OCI-M1 (cell line): ENCODE data around the gene SARS2.

Experiments used
- DNase-seq: peaks from one replicate; lab custom pipeline; 2025; lab: John Stamatoyannopoulos, UW

Gene SARS2

DNA sequence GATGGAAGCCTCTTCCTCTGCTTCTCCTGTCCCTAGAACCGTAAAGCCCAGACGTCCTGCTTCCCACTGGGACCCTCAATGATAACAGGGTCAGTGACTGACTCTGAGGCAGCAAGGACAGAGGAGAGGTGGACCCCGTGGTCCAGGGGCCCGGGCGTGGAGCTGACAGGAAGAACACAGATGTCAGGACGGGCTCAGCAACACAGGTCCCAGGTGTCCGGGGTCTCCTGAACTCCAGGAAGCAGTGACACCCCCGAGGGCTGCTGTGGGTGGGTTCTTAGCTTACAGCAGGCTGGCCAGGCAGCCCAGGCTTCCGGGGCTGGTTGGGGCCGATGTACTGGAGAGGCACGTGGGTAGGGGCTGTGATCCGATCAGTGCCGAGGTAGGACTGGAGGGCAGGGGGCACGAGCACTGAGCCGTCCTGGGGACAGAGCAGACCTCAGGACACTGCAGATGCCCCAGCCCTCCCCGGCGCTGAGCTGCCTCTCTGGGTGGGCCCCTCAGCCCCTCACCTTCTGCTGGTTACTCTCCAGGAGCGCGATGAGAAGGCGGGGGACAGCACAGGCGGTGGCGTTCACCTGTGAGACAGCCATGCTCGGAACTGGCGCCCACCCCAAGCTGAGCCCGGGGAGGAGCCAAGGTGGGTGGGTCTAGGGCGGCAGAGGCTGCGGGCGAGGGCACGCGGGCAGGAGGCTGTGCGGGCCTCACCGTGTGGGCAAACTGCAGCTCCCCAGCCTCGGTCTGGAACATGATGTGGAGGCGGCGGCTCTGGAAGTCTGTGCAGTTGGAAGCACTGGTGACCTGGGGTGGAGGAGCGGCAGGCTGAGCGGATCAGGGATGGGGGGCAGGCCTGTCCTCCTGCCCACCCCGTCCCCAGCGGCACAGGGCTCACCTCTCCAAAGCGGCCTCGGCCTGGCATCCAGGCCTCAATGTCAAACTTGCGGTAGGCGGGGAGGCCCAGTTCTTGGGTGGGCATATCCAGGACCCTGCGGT lies 14.9 kb downstream of the SARS2 start:
- DNase-seq, result no peak

DNA sequence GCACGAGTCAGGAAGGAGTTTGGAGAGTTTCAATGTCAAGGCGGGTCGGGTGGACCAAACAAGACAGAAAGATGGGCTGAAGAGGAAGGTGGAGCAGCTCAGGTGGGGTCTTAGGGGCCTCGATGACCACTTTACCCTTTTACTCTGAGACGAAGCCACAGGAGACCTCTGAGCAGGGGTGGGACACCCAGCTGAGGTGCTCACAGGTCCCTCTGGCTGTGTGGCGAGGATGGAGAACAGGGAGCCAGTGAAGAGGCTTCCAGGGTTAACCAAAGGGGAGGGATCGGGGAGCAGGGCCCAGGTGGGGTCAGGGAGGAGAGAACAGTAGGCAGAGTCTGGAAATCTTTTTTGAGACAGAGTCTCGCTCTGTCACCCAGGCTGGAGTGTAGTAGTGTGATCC lies 16.6 kb downstream of the SARS2 start:
- DNase-seq, result no peak

DNA sequence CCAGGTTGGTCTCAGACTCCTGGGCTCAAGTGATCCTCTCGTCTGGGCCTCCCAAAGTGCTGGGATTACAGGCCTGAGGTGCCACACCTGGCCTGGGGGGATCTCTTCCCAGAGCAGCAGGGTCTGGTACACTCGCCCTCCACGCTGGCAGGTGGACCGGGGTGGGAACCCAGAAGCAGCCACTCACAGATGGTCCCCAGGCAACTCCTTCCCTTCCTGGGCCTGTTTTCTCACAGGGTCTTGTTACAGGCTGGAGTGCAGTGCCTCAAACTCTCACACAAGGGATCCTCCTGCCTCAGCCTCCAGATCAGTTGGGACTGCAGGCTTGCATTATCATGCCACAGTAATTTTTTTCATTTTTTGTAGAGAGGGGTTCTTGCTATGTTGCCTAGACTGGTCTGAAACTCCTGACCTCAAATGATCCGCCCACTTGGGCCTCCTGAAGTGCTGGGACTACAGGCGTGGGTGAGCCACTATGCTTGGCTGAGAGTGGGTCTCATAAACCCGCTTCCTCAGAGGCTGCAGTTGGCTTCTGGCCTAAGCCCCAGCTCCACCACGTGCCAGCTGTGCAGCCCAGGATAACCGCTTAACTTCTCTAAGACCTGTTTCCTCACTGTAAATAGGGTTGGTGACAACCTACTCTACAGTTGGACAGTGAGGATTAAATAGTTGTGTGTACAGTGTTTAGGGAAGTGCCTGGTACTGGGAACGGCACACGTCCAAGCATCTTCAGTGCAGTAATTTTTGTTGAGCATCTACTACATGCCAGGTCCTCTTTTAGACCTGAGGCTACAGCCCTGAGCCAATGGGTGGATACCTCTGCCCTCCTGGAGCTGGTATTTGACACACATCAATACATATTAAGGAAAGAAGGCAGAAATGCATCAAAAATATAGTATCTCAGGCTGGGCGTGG lies 17.7 kb downstream of the SARS2 start:
- DNase-seq, result peak; percentile 15

DNA sequence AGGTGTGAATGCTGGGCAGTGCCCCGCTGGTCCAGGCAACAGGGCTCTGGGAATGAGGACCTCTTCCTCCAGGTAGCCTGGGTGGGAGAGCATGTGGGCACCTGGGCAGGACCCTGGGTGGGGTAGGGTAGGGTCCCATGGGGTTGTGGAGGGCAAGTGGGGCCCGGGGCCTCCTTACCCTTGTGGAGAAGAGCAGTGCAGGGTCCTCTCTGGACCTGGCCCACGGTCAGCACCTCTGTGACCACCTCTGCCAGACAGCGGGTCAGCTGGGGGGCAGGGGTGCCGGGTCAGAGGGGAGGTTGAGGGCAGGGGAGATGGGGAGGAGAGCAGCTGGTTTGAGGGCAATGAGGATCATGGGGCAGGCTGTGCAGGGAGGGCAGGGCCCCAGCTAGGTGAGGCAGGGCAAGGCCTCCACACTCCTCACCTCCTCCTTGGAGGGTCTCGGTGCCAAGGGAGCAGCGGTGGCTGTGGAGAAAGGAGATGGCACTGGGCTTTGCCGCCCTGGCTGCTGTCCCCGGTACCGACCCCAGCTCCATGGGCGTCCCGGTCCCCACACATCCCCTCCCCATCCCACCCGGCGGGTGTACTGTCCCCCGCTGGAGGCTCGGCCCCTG lies 19.1 kb downstream of the SARS2 start:
- no peak for DNase-seq

DNA sequence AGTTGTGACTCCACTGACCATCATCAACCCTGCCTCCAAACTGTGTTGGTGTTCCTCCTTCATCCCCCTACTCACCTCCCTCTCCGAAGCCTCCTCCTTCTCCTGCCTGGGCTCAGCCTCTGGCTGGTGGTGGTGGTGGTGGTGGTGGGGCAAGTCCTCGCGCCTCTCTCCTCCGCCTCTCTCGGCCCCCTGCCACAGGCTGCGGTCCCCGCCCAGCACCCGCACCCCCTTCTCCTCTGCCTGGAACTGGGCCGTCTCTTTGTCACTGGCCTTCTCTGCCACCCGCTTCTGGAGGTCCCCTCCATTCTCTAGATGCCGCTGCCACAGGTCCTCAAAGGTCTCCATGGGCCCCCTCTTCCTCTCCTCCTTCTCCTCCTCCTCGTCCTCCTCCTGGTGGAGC lies 20.1 kb downstream of the SARS2 start:
- no peak for DNase-seq

DNA sequence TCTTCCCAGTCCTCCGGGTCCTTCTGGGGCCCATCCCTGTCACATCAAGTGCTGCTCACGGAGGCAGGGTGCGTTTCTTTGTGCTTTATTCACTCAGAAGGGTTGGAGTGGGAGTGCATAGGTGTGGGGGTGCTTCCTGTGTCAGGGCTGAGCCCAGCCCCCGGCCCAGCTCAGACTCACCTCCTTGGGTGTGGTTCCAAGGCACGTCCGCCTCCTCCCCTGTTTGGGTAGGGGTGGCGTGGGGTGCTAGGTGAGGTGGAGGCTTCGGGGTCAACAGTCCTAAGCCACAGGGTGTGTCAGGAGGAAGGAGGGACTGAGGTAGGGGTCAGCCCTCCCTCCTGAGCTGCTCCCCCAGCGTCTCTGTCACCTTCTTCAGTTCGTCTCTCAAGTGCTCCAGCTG lies 21.7 kb downstream of the SARS2 start:
- no peak for DNase-seq

DNA sequence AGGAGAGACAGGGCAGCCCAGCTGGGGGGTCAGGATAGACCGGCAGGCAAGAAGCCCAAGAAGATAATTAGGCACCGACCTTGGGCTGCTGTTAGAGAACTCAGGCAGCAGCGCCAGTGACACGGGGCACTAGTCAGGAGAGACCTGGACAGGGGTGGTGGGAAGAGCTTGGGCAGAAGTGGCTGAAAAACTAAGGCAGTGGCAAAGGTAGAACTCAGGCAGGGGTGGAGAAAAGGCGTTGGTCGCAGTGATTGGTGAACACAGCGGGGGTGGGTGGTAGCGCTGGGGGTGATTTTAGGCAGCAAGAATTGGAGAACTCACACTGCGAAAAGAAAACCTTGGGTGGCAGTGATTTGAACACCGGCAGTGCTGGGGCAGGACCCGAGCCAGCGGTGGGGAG lies 22.9 kb downstream of the SARS2 start:
- DNase-seq, result no peak

DNA sequence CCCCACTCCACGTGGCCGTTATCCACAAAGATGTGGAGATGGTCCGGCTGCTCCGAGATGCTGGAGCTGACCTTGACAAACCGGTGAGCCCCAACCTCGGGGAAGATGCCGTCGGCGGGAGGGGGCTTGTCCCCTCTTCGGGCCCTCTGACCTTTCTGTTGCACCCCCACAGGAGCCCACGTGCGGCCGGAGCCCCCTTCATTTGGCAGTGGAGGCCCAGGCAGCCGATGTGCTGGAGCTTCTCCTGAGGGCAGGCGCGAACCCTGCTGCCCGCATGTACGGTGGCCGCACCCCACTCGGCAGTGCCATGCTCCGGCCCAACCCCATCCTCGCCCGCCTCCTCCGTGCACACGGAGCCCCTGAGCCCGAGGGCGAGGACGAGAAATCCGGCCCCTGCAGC lies 23.3 kb downstream of the SARS2 start:
- no peak for DNase-seq

DNA sequence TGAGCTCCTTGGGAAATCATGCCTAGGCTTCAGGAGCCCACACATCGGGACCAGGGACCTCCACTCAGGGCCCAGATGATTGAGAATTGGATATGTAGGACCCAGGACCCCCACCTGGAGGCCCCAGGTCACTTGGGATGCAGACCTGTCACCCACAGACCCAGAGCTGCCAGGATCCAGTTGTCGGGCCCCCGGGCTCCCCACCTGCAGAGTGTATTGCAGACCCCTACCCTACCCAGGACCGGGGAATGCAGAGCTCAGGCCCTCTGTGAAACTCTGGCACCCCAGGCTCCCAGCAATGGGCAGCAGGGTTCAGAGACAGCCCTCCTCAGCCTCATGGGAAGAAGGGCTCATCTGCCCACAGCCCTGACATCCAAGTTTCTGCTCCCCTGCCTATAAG lies 24.9 kb downstream of the SARS2 start:
- DNase-seq, result no peak

DNA sequence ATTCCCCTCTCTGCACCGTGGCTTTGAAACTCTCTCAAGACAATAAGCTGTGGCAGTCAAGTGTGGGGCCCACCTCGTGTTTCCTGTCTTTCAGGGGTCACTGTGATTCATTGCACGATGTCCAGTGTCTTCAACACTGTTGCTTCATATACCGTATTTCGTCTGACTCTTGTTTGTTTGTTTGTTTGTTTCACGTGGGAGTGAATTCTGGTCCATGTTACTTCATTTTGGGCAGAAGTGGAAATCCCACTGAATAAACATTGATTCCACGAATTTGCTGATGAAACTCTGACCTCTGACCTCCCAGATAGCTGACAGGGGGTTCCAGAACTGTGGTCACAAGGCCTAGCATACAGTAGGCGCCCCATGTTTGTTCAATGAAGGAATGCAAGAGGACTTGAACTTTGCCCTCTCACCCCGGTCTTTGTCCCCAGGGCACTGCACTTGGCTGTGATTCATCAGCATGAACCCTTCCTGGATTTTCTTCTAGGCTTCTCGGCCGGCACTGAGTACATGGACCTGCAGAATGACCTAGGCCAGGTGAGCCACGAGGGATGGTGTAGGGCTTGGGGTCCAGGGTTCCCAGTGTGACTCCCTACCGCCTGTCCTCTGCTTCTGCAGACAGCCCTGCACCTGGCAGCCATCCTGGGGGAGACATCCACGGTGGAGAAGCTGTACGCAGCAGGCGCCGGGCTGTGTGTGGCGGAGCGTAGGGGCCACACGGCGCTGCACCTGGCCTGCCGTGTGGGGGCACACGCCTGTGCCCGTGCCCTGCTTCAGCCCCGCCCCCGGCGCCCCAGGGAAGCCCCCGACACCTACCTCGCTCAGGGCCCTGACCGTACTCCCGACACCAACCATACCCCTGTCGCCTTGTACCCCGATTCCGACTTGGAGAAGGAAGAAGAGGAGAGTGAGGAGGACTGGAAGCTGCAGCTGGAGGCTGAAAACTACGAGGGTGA lies 25.7 kb downstream of the SARS2 start:
- DNase-seq, result no peak

DNA sequence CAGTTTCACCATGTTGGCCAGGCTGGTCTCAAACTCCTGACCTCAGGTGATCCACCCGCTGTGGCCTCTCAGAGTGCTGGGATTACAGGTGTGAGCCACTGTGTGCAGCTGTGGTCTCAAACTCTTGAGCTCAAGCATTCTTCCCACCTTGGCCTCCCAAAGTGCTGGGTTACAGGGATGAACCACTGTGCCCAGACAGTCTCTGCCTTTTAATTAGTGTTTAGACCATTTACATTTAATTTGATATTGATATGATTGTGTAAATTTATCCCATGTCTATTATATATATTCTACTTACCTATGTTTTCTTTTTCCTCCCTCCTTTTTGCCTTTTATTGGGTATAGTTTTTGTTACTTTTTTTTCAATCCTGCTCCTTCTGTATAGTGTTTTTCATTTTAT lies 28.9 kb downstream of the SARS2 start:
- no peak for DNase-seq

DNA sequence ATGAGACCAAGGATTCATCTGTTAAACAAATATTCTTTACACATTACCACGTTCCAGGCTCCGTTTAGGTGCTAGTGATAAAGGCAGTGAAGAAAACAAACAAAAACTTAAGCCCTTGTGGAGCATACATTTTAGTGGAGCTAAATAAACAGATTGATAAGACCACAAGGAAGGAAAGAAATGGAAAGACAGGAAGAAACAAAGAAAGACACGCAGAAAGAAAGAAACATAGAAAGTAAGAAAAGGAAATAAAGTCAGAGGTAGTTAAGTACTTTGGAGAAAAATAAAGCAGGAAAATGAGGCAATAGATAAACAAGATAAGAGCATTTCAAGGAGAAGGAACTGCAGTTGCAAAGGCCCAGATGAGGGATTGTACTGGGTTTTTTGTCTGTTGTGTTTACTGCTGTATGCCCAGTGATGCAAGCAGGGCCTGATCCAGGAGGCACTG lies 29.8 kb downstream of the SARS2 start:
- DNase-seq, result peak; percentile 46

DNA sequence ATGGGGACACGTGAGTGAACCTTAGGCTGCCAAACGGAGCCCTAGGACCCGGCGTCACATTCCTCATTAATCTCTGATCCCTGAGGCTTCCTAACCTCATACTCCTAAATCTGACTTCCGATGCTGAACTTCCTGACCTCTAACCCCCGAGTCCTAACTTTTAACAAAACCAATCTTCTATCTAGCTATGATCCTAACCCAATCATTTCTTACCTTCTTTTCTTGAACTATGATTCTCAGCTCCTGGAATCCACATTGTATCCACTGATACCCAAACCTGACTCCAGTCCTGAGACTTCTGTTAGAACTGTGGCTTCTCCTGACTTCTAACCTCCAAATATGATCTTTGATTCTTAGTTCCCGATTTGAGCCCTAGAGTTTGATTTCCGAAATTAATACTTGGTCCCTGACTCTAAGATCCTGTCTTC lies 30.3 kb downstream of the SARS2 start:
- no peak for DNase-seq

DNA sequence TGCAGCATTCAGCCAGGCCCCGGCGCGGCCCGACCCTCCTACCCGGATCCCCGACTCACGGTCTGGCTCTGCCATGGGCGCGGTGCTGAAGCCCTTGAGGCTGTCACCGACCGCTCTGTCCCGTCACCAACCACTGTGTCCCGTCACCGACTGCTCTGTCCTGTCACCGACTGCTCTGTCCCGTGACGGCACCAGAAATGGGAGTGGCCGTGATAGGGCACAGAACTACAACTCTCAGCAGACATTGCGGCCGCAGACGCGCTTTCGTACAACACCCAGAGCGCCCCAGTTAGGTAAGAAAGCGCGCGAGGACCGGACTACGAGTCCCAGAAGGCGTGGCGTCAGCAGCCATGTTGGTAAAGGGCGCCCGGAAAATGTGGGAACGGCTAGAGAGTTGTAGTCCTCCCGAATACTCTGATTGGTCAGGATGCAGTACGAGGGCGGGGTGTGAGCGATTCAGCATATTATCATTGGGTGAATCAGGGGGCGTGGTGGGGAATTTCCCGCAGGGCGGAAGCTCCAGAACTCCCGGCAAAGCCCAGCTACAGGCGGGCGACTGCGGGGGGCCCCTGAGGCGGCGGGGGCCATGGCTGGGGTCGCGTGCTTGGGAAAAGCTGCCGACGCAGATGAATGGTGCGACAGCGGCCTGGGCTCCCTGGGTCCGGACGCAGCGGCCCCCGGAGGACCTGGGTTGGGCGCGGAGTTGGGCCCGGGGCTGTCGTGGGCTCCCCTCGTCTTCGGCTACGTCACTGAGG lies 30.9 kb downstream of the SARS2 start, which contains the start of the genes NFKBIB and SIRT2:
TSS of gene NFKBIB (plus strand) at position 523 of the 755 bp plus-strand sequence. CDS start at position 587, 64 bp downstream.
TSS of gene SIRT2 (minus strand) at position 172 of the 755 bp plus-strand sequence. CDS start at position 75, 97 bp downstream.
- DNase-seq, result peak; percentile 100

DNA sequence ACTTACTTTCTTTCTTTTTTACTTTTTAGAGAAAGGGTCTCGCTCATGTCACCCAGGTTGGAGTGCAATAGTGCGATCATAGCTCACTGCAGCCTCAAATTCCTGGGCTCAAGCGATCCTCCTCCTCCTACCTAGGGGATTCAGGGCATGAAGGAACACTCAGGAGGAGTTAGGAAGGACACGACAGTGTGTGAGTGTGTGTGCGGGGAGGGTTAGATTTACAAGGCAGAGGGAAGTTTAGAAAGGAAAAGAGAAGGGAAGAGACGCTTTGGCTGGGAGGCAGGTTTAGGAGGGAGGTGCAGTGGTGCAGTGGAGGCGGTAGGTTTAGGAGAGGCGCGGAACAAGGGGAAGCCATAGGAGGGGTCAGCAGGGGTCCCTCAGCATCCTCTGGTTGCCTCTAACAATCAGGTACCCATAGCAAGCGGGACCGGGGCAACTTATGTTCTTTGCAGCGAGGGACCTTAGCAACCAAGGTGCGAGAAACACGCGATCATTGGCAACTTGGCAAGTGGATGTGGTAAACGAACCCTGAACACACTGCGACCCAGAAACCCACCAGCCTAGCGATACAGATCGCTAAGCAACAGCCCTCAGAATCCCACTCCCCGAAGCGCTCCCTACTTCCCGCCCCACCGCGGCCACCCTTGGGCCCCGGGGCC lies 31.6 kb downstream of the SARS2 start:
- DNase-seq, result peak; percentile 41

DNA sequence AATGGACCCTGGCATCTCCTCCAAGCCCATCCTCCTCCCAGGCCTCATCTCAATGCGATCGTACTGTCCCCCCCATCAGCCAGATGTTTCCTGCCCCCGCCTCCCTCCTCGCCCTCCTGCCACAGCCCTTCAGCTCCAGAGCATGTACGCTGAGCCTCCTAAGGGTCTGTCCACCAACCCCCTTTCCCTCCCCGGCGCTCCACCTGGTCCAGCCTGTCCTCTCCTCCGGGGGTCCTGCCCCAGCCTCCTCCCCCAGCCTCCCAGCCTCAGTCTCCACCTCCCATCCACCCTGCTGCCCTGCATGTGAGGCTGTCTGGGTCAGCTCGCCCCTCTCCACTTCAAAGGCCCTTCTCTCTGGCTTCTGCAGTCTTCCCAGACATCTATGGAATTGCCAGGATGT lies 35.6 kb downstream of the SARS2 start:
- no peak for DNase-seq

DNA sequence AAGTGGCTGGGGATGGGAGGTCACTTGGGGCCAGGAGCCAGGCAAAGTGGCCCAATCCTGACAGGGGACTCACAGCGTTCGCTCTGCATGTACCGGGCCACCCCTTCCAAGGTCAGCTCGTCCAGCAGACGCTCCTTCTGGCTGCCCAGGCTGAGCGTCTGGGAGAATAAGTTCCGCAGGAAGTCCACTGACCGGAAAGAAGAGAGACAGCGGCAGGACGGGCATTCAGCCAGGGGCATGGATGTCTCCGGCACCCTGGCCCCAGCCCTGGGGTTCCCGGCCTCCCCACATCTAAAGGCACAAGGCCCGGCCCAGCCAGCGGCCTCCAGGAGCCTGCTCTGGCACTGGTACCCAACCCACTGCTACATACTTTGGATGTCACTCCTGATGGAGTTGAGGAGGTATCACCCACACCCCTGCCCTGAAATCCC lies 37.2 kb downstream of the SARS2 start:
- DNase-seq, result no peak

DNA sequence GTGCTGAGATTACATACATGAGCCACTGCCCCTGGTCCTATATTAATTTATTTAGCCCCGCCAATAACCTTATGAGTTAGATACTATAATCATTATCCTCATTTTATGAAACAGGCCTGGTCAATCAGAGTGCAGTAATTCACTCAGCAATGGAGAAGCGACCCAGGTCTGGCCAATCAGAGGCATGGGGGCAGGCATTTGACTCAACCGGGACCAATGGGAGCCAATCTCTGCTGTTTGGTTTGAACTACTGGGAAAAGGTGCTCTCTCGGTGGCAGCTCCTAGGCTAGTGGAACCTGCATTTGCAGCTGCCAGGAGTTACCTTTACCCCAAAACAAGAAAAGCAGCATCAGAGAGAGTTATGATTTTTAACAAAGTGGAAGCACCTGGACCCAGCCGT lies 37.7 kb downstream of the SARS2 start:
- DNase-seq, result no peak

DNA sequence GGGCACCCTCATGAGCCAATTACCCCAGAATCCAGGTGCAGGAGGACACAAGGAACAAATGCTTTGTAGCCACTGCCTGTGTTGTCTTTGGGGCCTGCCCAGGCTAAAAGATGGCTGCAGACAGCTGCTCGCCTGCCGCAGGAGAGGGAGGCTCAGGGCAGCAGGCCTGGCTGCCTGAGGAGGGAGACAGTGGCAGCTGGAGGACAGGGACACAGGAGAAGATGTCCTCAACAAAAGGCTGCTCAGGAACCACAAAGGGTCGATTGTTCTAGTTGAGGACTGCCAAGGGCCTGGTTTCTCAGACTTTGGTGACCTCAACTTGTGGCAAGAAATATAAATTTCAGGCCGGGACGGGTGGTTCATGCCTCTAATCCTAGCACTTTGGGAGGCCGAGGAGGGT lies 38.8 kb downstream of the SARS2 start:
- DNase-seq, result no peak
